SK-N-SH treated with all-trans-retinoic acid at 6 μM for 48 hours (cell line): ENCODE data around the gene HPCAL1.

ENCODE experiments used
- CSRNP3 ChIP-seq: fragments of 250-450 bp; sonication (Bioruptor Pico); IDR thresholded peaks from 2 replicates; pipeline ENCODE4 v1.5.1; 2021; ENCODE audit warnings: mild to moderate bottlenecking, moderate library complexity
- ISL1 ChIP-seq: fragments of 250-450 bp; sonication (Bioruptor Pico); IDR thresholded peaks from 2 replicates; pipeline ENCODE4 v2.1.2; 2022; ENCODE audit warnings: mild to moderate bottlenecking, moderate library complexity
- PATZ1 ChIP-seq: fragments of 250-450 bp; sonication (Bioruptor Pico); IDR thresholded peaks from 2 replicates; pipeline ENCODE4 v1.8.0; 2020; ENCODE audit warnings: mild to moderate bottlenecking, moderate library complexity, borderline replicate concordance
- PPARA ChIP-seq: fragments of 250-450 bp; sonication (Bioruptor Pico); IDR thresholded peaks from 2 replicates; pipeline ENCODE4 v1.5.0; 2020; ENCODE audit warnings: mild to moderate bottlenecking, borderline replicate concordance
- SNAI2 ChIP-seq: fragments of 250-450 bp; sonication (Bioruptor Pico); IDR thresholded peaks from 2 replicates; pipeline ENCODE4 v1.5.0; 2020; ENCODE audit warnings: mild to moderate bottlenecking, moderate library complexity
- TSHZ2 ChIP-seq: fragments of 250-450 bp; sonication (Bioruptor Pico); IDR thresholded peaks from 2 replicates; pipeline ENCODE4 v1.5.0; 2020; ENCODE audit warnings: mild to moderate bottlenecking, moderate library complexity
- ZFP3 ChIP-seq: fragments of 250-450 bp; sonication (Bioruptor Pico); IDR thresholded peaks from 2 replicates; pipeline ENCODE4 v1.5.0; 2020; ENCODE audit warnings: mild to moderate bottlenecking, moderate library complexity
- ZFP30 ChIP-seq: fragments of 450-650 bp; formaldehyde crosslinking; IDR thresholded peaks from 2 replicates; pipeline ENCODE4 v1.5.0; 2022; ENCODE audit warnings: mild to moderate bottlenecking, moderate library complexity

GRCh38 chr2:10469955-10470608, 167.4 kb downstream of the HPCAL1 start:
- no peak for TF ChIP-seq ISL1 (CRISPR knock-in tag)
- no peak for TF ChIP-seq ZFP3 (CRISPR knock-in tag)
- TF ChIP-seq PATZ1 (CRISPR knock-in tag), result no peak
- TF ChIP-seq TSHZ2 (CRISPR knock-in tag), result no peak
- no peak for TF ChIP-seq CSRNP3 (CRISPR knock-in tag)
- no peak for TF ChIP-seq PPARA (CRISPR knock-in tag)
- TF ChIP-seq ZFP30 (CRISPR knock-in tag), result no peak
- TF ChIP-seq SNAI2, result no peak
